Stimulated activated naive CD8-positive, alpha-beta T cell treated with anti-CD3 and anti-CD28 coated beads, Interleukin-15, Interleukin-2, amounts not matched to agents 100 ng/mL and 50 ng/mL, for 24 hours (primary cell): Measurements from ENCODE around the gene TMLHE.
"Not testable (repeated sequence)": the region's sequence is repeated elsewhere in the genome, so short reads cannot be mapped to it uniquely, and the experiment has no call there.

Source experiments
- H3K27ac Mint-ChIP-seq: one replicate; pipeline ENCODE4 v1.8.0; 2021; ENCODE audit warnings: mild to moderate bottlenecking, mixed read lengths
- H3K27me3 Mint-ChIP-seq: one replicate; pipeline ENCODE4 v1.8.0; 2021; ENCODE audit warnings: mixed read lengths
- H3K36me3 Mint-ChIP-seq: one replicate; pipeline ENCODE4 v1.8.0; 2021; ENCODE audit warnings: low read depth, mixed read lengths
- H3K4me1 Mint-ChIP-seq: one replicate; pipeline ENCODE4 v1.8.0; 2021; ENCODE audit warnings: low read depth, mixed read lengths
- H3K4me3 Mint-ChIP-seq: one replicate; pipeline ENCODE4 v1.8.0; 2021; ENCODE audit warnings: mild to moderate bottlenecking, mixed read lengths
- H3K9me3 Mint-ChIP-seq: one replicate; pipeline ENCODE4 v1.8.0; 2021; ENCODE audit warnings: mixed read lengths

TMLHE gene

DNA sequence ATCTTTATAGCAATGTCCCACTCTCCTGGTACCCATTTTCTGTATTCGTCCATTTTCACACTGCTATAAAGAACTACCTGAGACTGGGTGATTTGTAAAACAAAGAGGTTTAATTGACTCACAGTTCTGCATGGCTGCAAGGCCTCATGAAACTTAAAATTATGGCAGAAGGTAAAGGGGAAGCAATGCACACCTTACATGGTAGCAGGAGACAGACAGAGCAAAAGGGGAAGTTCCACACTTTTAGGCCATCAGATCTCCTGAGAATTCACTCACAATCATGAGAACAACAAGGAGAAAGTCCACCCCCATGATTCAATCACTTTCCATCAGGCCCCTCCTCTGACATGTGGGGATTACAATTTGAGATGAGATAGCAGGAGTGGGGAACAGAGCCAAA lies 49.7 kb downstream of the TMLHE start:
- no peaks in the 10 kb centered on the region for H3K27me3 Mint-ChIP-seq
- H3K4me3 Mint-ChIP-seq, result no peak overlapping the region
- H3K4me1 Mint-ChIP-seq, result no peaks in the 10 kb centered on the region
- peaks cover under 1% of the 10 kb centered on the region for H3K9me3 Mint-ChIP-seq
- H3K27ac Mint-ChIP-seq, result no peak overlapping the region
- H3K36me3 Mint-ChIP-seq, result peaks cover 10% of the 10 kb centered on the region

DNA sequence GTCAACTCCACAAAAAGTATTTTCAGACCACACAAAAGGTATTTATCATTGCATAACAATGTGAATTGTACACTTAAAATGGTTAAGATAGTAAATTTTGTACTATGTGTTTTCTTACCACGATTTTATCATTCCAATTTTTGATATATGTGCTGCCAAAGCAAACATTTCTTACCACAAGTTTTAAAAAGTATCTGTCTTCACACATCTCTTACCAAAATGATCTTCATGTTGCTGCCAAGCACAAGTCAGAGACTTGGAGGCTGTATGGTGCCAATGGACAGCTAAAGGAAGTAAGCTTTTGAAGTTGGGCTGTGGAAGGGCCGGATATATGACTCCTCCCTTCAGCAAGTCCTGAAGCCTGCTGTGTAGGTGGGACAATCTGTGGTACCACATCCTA lies 67.9 kb downstream of the TMLHE start:
- H3K4me1 Mint-ChIP-seq, result no peaks in the 10 kb centered on the region
- H3K27me3 Mint-ChIP-seq, result no peaks in the 10 kb centered on the region
- H3K36me3 Mint-ChIP-seq, result peaks cover 53% of the 10 kb centered on the region
- no peak overlapping the region for H3K4me3 Mint-ChIP-seq
- H3K9me3 Mint-ChIP-seq, result no peaks in the 10 kb centered on the region
- H3K27ac Mint-ChIP-seq, result no peak overlapping the region

- H3K27ac Mint-ChIP-seq, result no peak overlapping the region
- no peaks in the 10 kb centered on the region for H3K27me3 Mint-ChIP-seq
- no peaks in the 10 kb centered on the region for H3K9me3 Mint-ChIP-seq
- H3K4me1 Mint-ChIP-seq, result no peaks in the 10 kb centered on the region
- peaks cover 27% of the 10 kb centered on the region for H3K36me3 Mint-ChIP-seq
- H3K4me3 Mint-ChIP-seq, result no peak overlapping the region
Observed at GRCh38 chrX:155535866-155536265, 76.9 kb downstream of the TMLHE start.

DNA sequence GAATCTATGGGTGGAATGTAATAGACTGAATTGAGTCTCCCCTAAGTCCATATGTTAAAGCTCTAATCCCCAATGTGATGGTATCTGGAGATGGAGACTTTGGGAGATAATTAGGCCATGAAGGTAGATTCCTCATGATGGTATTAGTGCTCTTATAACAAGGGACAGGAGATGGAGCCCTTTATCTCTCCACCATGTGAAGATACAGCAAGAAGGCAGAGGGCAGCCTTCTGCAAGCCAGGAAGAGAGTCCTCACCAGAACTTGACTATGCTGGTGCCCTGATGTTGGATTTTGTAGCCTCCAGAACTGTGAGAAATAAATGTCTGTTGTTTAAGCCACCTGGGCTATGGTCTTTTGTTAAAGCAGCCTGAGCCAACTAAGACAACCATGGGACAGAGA lies 78.0 kb downstream of the TMLHE start:
- Mint-ChIP-seq H3K27me3 (no peaks in the 10 kb centered on the region), H3K9me3 (no peaks in the 10 kb centered on the region), H3K4me3 (no peak overlapping the region), H3K27ac (no peak overlapping the region), H3K36me3 (peaks cover 28% of the 10 kb centered on the region), H3K4me1 (no peaks in the 10 kb centered on the region)

- H3K27ac Mint-ChIP-seq, H3K4me1 Mint-ChIP-seq, H3K27me3 Mint-ChIP-seq, H3K4me3 Mint-ChIP-seq, H3K9me3 Mint-ChIP-seq: not testable (repeated sequence)
- H3K36me3 Mint-ChIP-seq, result peaks cover 56% of the 10 kb centered on the region
Observed at GRCh38 chrX:155527023-155527422, 85.7 kb downstream of the TMLHE start.

DNA sequence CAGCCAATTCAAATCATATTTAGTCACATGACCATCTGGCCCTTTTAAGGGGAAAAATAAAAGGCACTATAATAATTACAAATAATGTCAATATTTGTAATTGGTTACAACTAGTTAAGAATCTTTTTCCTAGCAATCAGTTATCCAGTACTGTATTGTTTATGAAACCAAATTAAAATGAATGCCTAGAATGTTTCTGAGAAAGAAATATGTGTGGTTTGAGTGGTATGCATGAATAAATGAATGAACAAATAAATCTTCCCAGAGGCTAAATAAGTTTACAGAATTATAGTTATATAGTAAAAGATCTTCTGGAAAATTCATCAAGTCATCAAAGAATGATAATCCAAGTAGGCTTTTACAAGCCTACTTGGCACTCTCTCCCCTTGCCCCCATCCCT lies 98.5 kb downstream of the TMLHE start:
- Mint-ChIP-seq H3K36me3 (peaks cover 28% of the 10 kb centered on the region), H3K27me3 (no peaks in the 10 kb centered on the region), H3K27ac (no peak overlapping the region), H3K9me3 (no peaks in the 10 kb centered on the region), H3K4me3 (no peak overlapping the region), H3K4me1 (no peaks in the 10 kb centered on the region)

- no peaks in the 10 kb centered on the region for H3K4me1 Mint-ChIP-seq
- no peaks in the 10 kb centered on the region for H3K9me3 Mint-ChIP-seq
- H3K4me3 Mint-ChIP-seq, result no peak overlapping the region
- no peak overlapping the region for H3K27ac Mint-ChIP-seq
- no peaks in the 10 kb centered on the region for H3K27me3 Mint-ChIP-seq
- H3K36me3 Mint-ChIP-seq, result peaks cover 20% of the 10 kb centered on the region
Observed at GRCh38 chrX:155505296-155505695, 107.5 kb downstream of the TMLHE start.

DNA sequence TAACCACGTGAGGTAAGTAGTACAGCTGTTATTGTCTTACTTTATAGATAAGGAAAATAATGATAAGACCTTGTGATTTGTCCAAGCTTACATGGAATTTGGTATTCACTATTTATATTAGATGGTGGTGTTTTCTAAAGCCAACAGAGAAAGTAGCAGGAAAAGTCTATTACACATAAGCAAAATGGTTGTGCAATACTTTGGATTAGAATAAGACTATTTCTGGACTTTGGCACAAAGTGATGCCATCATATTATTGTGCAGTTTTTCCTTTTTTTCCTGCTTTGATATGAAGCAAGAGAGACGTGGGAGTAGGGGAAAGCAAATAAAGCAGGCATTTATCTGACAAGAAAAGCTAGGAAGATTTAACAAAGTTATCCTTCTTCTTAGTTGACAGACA lies 117.6 kb downstream of the TMLHE start:
- not testable (repeated sequence) for H3K27me3 Mint-ChIP-seq, H3K4me3 Mint-ChIP-seq

DNA sequence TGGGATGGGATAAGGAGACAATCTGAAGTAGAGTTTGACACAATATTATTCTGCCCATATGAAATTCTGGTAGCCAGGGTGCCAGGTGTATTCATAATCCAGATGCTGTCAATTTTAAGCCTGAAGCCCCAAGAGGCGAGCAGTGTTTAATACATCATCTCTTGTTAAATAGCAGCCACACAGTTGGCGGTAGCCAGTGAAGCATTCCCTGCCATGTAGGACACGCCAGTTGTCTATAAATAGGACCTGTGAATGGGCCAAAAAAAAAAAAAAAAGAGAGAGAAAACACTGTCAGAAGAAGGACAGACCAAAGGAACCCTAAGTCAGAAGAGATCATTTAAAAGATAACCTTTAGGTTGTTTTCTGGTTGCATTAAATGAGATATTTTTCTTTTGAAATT lies 121.3 kb downstream of the TMLHE start:
- not testable (repeated sequence) for H3K4me3 Mint-ChIP-seq, H3K27me3 Mint-ChIP-seq, H3K9me3 Mint-ChIP-seq, H3K36me3 Mint-ChIP-seq, H3K27ac Mint-ChIP-seq, H3K4me1 Mint-ChIP-seq

More for the DNA sequence above, 117.6 kb downstream of the TMLHE start:
- H3K27ac Mint-ChIP-seq, H3K36me3 Mint-ChIP-seq, H3K4me1 Mint-ChIP-seq, H3K9me3 Mint-ChIP-seq: not testable (repeated sequence)

DNA sequence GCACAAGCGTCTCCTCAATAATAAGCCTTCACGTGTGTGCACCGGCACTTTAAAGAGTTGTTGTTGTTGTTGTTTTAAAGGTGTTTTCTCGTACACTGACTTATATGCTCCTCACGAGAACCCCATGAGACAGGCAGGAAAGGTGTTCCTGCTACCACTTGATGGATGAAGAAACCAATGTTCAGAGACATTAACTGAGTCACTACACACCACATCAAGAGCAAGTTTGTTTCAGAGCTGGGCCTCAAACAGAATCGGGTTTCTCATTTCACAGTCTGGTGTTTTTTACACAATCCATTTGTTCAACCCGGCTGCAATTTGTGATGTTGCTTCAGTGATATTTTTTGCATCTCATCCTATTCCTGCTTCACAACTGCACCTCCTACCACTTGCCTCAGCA lies 135.6 kb downstream of the TMLHE start:
- not testable (repeated sequence) for H3K27ac Mint-ChIP-seq, H3K4me1 Mint-ChIP-seq, H3K36me3 Mint-ChIP-seq, H3K9me3 Mint-ChIP-seq, H3K27me3 Mint-ChIP-seq, H3K4me3 Mint-ChIP-seq

- not testable (repeated sequence) for H3K4me3 Mint-ChIP-seq, H3K36me3 Mint-ChIP-seq, H3K4me1 Mint-ChIP-seq, H3K9me3 Mint-ChIP-seq, H3K27ac Mint-ChIP-seq, H3K27me3 Mint-ChIP-seq
Observed at GRCh38 chrX:155466269-155466938, 146.3 kb downstream of the TMLHE start.

GRCh38 chrX:155460501-155460900 lies 152.3 kb downstream of the TMLHE start:
- not testable (repeated sequence) for H3K4me1 Mint-ChIP-seq, H3K36me3 Mint-ChIP-seq, H3K4me3 Mint-ChIP-seq, H3K27me3 Mint-ChIP-seq, H3K27ac Mint-ChIP-seq, H3K9me3 Mint-ChIP-seq

GRCh38 chrX:155458471-155458870 lies 154.3 kb downstream of the TMLHE start, which contains the start of gene F8A3:
TSS of gene F8A3 (minus strand) at chrX:155458620. CDS start at chrX:155458600, 20 bp downstream.
- not testable (repeated sequence) for H3K4me1 Mint-ChIP-seq, H3K36me3 Mint-ChIP-seq, H3K27ac Mint-ChIP-seq, H3K9me3 Mint-ChIP-seq, H3K4me3 Mint-ChIP-seq, H3K27me3 Mint-ChIP-seq

DNA sequence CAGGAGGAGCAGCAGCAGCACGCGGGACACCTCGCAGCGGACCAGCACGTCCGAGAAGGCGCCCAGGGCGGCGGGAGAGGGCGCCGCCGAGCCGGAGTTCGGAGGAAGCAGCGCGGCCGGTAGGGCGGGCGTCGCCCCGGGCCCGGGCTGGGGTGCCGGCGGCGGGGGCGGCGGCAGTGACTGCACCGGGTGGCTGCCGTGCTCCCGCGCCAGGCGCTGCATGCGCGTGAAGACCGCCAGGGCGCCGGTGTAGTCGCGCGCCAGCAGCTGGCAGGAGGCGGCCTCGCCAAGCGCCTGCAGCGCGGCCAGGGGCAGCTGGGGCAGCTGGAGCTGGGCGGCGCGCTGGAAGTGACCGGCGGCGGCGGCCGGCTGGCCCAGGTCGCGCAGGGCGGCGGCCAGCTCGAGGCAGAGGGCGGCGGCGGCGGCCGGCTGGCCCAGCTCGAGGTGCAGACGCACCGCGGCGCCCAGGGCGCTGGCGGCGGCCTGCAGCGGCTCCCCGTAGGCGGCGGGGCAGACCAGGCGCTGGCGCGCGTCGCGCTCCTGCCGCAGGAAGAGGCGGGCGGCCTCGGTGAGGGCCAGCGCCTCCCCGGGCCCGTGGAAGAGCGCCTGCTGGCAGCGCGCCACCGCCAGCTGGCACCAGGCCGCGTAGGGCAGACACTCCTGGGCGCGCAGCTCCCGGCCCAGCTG lies 154.8 kb downstream of the TMLHE start:
- H3K27ac Mint-ChIP-seq, H3K9me3 Mint-ChIP-seq, H3K27me3 Mint-ChIP-seq, H3K4me3 Mint-ChIP-seq, H3K4me1 Mint-ChIP-seq, H3K36me3 Mint-ChIP-seq: not testable (repeated sequence)

GRCh38 chrX:155441097-155441496 lies 171.7 kb downstream of the TMLHE start:
- no peaks in the 10 kb centered on the region for H3K27me3 Mint-ChIP-seq
- no peaks in the 10 kb centered on the region for H3K4me1 Mint-ChIP-seq
- no peak overlapping the region for H3K27ac Mint-ChIP-seq
- H3K9me3 Mint-ChIP-seq, result peaks cover 13% of the 10 kb centered on the region
- H3K36me3 Mint-ChIP-seq, result peaks cover 5% of the 10 kb centered on the region
- H3K4me3 Mint-ChIP-seq, result no peak overlapping the region
